Measurements from ENCODE around the gene NDUFAF8.
A peak's percentile ranks its signal among the peaks of the same experiment; 100 is the strongest.

The NDUFAF8 gene

DNA sequence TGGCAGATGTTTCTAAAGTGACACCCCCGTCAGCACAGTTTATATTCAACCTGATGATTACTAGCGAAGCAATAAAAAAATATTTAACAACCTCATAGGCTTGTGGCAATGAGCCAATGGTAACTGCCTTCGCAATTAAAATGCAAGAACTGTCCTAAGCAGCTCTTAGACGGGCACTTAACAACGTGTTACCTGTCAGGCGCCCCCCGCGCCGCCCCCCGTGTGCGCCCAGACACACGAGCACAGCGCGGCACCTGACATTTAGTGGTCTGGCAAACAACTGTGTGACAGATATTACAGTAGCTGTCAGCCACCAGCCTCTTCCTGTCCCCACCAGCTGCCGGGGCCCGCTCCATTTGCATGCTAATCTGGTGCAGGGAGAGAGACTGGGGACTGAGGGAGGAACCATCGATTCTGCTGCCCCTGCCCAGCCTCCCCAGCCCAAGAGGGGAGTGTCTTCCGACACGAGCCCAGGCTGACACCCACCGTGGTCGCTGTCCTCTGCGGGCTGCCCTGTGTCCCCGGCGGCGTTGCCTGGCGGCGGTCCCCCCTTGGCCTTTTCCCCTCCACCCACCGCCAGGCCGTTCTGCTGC, 12.7 kb downstream of the NDUFAF8 start:
- no peak for DNase-seq (ENCODE audit: low read depth, low spot score)

DNA sequence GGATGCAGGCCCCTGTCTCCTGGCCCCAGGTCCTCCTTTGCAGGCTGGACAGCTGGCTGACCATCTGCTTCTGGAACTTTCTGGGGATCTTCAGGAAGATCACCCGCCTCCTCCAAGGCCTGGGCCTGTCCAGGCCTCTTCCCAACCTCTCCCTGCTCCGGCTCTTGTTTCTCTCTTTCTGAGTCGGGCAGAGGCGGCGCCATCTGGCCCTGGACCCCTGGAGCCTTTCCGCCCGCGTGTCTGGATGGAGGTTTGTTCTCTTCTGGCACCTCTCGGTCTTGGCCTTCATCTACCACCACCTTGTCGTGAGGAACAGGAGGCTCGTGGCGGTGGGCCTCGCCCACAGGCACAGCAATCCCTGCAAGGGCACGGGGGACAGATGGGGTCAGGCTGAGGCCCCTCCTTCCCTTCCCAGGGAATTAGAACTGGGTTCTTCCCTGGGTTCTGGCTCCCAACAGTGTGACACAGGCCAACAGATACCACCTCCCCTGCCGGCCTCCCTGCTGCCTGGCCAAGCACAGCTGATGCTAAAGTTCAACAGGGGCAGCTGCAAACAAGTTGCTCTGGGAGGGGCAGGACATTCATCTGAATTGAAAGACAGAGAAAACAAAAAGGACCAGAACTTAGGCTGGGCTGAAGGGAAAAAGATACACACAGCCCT, 13.3 kb downstream of the NDUFAF8 start:
- DNase-seq (ENCODE audit: low read depth, low spot score) = no peak

DNA sequence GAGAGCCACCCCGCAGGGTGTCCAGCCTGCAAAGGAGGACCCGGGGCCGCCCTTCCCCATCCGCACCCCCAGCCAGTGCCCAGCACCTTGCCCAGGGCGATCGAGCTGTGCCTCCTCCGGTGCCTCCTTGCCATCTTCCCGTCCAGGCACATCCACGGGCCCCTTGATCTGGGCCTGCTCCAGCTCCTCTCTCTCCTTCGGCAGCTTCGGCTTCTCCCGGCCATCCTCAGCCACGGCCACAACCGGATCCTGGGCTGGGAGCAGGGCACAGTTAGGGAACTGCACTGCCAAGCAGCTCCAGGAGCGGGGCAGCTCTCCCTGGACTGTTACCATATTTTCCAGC, 13.8 kb downstream of the NDUFAF8 start:
- no peak for DNase-seq (ENCODE audit: low read depth, low spot score)

DNA sequence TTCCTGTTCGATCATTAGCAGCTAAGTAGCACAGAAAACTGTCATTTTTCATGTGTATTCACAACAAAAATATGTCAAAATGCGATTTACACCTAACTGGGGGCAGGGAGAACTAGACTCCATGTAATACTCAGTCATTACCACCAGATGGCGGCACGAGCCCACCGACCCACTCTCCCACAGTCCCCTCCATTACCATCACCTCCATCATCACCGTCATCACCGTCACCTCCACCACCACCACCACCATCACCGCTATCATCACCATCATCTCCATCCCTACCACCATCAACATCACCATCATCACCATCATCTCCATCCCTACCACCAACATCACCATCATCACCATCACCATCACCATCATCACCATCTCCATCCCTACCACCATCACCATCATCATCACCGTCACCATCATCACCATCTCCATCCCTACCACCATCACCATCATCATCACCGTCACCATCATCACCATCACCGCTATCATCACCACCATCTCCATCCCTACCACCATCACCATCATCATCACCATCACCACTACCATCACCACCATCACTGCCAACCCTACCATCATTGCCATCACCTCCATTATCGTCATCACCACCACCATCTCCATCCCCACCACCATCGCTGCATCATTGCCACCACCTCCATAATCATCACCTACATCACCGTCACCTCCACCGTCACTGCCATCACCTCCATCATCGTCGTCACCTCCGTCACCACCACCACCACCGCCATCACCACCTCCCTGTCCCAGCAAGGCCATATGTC, 14.4 kb downstream of the NDUFAF8 start:
- no peak for DNase-seq (ENCODE audit: low read depth, low spot score)

DNA sequence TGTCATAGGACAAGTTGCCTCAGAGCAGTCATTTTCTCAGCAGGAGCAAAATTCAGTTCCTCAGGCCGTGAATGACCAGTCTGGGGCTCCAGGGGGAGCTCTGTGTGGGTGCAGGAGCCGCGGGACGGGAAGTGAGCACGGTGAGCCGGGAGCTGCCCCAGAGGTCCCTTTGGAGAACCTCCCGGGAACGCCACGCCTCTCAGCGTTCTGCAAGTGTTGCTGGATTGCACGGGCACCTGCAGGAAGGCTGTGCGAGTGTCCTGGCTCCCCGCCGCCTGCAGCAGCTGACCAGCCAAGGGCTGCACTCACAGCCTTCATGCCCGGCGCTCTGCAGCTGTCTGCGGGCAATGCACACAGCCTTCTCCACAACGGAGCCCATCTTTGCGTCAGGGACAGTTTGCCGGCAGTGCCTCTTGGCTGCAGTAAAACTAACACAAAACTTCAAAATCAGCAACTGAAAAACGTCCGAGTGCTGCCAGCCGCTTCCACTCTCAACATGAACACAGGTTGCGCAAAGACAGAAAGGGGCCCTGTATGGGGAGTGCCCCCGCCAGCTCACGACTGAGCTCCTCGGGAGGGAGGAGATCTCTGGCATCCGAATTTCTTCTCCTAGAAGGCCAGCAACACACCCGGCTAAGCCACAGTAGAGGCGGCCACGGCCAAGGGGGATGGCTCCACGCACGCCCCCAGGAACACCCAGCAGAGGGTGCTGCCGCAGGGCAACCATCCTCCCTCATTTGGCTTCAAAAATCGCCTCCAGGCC, 16.0 kb downstream of the NDUFAF8 start:
- DNase-seq (ENCODE audit: low read depth, low spot score) = peak; percentile 16

DNA sequence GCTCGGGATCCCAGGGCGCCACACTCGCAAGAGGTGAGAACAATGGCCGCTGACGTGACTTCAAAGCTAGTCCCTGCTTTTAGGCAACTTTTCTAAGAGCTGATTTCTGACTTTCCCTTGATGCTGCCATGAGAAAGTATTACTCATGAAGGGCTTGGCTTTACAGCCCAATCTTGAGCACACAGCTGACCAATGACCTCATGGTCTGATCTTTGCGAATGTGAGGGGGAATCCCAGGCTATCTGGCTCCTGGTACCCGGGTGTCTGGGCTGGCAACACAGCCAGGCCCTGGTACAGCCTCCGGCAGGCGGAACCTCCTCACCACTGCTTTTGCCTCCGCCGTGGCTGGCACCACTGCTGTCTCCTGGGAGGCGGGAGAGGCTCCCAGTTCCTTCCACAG, 17.5 kb downstream of the NDUFAF8 start:
- DNase-seq (ENCODE audit: low read depth, low spot score) = no peak

DNA sequence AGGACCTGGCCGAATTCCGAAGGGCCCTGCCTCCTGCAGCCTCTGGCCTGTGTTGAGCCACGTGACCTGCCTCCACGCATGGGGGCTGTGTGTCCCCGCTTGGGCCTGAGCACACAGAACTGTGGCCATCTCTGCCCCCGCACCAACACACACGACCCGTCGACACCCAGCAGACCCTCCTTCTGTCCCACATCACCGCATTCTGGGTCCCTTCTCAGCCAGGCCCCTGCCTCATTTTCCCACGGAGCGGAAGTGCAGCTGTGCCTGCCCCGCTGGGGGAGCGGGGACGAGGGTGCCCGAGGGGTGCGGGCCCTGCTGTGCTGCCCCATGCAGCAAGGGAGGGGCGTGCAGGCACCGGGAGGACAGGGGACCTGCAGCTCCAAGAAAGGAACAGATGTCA, 18.4 kb downstream of the NDUFAF8 start:
- no peak for DNase-seq (ENCODE audit: low read depth, low spot score)

DNA sequence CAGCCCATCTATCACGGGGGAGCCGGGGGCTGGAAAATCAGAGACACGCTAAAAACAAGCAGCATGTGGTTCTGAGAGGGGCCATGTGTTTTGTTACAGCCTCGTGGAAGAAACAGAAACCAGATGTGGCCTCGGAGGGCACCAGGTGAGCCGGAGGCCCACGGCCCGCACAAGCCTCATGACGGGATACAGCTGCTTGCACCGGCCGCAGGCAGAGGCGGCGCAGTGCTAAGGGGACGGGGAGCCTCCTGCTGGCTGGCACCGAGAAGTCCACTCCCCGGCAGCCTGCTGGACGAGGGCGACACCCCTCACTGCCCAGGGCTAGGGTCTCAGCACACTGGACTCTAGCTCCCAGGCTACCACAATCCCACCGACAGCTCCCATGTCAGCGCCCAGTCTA, 19.2 kb downstream of the NDUFAF8 start:
- no peak for DNase-seq (ENCODE audit: low read depth, low spot score)

DNA sequence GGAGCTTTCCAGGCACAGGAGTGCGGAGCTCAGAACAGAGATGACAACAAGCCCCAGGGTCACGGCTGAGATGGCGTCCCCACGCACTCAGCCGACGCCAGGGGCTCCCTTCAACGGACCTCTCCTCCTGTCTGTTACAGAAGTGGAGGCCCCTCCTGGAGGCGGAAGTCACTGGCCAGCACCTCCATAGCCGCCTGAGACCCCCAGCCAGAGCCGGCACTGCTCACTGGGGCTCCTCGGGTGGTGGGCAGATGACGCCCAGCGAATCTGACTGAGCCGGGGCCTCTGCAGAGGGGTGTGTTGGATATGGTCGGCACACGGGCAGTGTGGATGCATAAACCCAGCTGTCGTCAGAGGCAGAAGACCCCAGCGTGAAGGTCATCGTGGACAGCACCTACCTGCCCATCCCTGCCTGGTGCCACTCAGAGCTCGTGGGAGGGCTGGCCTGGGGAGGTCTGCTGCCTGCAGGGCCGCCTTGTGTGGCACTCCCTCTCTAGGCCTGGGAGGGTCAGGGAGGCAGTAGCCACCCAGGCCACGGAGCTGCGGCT, 20.0 kb downstream of the NDUFAF8 start:
- DNase-seq (ENCODE audit: low read depth, low spot score) = no peak

DNA sequence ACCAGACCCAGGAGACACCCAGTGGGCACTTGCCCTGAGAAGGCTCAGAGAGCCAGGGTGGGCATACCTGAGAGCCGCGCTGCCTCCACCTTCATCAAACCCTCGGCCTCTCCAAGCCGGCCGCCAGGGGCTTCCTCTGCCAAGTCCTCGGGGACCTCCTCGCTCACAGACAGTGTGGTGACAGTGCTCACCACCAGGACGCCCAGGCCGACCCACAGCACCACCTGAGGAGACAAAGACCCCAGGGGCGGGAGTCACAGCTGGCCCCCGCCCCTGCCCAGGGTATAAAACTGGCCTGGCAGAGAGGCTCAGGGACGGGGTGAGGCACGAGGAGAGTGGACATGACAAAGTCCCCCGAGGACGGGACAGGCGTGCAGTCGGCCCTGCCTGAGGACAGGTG, 21.1 kb downstream of the NDUFAF8 start:
- no peak for DNase-seq (ENCODE audit: low read depth, low spot score)

DNA sequence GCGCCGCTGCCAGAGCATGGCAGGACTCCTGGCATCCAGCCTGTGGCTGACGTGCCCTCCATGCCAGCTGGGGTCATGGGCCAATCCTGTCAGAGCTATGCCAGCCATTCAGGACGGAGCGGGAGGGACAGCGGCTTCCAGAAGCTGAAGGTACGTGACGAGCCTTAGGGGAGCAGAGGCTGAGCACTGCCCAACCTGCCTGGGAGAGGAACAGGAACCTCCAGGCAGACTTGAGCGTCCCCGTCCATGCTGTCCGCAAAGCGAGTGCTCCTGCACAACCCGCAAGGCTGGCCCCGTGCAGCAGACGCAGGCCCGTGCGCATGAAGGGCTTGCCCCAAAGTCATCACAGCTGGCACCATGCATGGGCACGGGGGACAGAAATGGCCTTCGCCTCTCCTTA, 21.5 kb downstream of the NDUFAF8 start:
- no peak for DNase-seq (ENCODE audit: low read depth, low spot score)

DNA sequence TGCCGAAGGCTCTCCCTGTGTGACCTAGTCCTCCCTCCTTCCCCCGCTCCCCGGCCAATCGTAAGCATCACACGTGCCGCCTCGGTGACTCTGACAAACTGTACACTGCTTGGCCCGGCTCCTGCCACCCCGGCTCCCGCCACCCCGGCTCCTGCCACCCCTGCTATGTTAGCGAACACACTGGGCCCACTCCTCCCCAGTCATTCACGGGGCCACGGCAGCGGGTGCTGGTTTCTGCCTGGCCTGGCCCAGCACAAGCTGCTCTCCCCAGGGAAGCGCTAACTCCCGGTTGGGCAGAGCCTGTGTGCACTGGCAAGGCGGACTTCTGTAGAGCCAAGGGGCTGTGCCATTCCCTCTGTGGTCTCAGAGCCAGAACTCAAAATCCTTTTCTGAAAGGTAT, 22.0 kb downstream of the NDUFAF8 start:
- no peak for DNase-seq (ENCODE audit: low read depth, low spot score)

DNA sequence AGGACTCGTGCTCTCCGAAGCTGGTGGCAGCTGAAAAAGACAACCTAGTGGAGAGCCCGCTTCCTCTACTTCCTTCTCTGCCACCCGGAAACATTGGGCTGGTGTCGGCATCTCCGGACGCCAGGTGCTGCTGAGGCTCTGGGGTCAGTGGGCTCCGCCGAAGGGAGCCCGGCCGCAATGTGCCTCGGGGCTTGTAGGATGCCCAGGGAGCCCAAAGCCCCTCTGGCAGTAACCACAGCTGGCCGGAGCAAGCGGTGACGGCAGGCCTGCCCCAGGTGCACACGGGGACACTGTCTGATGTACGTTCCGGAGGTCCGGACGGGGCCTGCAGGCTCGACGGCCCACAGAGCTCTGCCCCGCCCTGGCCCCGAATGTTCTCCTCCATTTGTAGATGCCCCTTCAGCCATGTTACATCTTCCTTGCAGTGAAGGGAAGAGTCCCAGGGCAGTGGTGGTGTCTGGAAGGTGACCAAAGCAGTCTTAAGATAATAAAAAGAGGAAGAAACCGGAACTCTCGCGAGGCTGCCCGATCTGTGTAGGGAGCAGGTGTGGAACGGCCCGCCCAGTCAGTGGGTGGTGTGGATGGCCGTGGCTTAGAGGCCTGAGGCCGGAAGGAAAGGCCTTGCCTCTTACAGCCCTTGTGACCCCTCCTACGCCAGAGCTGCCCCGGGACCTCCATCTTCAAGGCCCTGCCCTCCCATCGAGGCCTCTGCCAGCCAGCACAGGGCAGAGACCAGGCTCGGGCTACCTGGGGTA, 22.6 kb downstream of the NDUFAF8 start:
- DNase-seq (ENCODE audit: low read depth, low spot score) = no peak

DNA sequence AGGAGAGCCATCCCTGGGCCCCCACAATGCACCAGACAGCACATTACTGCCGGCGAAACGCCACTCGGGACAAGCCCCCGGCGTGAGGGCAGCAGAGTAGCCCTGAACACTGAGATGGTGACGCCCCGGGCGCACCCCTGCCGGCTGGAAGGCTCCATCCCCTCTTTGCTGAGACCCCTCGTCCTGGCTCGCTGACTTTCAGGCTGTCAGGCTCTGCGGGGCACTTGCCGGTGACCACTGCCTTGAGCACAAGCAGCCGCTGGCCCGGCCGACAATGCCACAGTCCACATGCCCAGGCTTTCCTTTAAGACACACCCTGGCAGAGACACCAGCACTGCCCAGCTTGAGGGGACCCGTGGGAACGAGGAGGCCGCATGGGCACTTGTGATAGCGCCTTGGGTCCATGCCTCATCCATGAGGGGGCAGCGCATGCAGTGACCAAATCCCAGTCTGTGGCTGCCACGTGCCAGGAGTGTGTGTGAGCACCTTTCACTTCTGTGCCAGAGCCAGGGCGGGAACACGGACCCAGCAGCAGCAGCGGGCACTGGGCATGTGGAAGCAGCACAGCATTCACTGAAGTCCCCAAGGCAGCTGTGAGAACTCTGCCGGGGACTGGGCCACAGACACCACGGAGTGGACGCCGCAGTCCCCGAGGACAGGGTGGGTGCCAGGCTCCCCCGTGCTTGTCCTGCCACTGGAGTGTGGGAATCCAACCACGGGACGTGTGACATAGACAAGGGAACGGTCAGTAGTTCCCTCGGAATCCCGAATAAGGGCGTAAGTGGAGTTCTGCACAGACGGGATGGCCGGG, 24.5 kb downstream of the NDUFAF8 start:
- no peak for DNase-seq (ENCODE audit: low read depth, low spot score)

DNA sequence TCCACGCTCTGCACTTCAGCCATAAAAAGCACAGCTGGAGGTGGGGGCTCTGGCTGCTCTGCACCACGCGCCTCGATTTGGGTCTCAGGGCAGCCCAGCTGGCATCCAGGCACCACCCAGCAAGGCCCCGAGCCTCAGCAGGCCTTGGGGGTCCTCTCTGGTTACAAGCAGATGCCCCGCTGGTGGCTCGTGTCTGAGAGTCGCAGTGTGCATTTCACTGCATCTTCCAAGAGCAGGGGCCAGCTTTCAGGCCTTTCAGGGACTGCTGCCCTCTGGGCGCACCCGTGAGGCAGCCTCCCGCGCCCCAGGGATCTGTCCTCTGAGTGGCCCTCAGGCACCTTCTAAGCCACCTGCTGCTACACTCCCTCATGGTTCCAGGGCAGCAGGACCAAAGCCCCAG, 25.5 kb downstream of the NDUFAF8 start:
- no peak for DNase-seq (ENCODE audit: low read depth, low spot score)

DNA sequence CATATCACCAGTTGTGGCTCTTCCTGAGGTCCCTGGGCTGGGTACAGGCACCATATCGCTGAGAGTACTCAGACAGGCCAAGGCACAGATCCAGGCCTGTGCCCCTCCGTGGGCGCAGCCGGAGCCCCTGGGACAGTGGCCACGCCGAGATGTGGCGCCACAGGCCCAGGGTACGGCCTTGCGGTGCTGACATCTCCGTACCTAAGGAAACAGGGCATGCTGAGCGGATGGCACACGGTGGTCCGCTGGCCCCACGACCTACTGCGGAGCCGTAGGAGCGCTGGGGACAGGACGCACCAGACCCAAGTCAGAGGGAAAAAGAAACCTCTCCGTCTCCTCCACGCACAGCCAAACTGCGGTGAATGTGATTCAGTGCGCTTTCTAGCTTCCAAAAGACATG, 26.5 kb downstream of the NDUFAF8 start:
- DNase-seq (ENCODE audit: low read depth, low spot score) = no peak

DNA sequence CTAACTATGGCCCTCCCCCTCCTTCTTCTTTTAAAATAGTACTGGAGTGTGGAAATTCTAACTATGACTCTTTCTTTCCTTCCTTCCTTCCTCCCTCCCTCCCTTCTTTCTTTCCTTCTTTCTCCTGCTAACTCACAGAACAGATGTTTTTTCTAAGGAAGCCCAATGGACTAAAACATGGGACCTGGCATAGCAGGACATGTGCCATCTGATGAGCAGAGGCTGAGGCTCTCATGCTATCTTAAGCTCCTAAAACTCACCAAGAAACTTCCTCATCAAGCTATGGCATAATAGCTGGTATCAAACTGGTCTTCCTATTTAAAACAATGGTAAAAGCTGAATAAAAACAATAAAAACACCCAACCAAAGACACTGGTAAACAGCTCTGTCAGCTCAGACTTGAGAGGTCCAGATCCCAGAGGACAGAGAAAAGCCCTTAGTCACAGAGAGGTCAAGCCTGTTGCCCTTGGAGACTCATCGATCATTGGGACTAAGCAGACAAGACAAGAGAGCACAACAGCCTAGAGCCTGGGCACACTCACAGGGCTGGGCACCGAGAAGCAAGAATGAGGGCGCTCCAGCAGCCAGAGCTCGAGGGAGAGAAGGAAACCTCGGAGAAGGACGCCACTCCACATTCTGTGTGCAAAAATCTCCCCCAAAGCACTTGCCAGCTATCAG, 28.4 kb downstream of the NDUFAF8 start:
- no peak for DNase-seq (ENCODE audit: low read depth, low spot score)

DNA sequence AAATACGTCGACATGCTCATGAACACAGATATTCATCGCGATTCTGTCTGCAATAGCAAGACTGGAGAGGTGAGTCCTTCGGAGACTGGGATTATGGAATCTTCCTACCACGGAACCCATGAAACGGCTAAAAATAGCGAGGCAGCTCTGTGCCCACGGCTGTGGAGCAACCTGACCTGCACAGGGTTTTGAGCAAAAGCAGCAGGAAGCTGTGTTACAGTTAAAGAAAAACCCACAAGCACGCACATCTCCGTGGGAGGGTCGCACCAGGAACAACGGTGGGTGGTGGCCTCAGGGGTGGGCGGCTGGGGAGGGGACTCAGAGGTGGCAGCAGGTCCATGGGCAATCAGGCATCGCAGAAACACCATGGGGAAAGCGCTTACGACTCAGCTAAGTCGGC, 31.2 kb downstream of the NDUFAF8 start:
- DNase-seq (ENCODE audit: low read depth, low spot score) = no peak

DNA sequence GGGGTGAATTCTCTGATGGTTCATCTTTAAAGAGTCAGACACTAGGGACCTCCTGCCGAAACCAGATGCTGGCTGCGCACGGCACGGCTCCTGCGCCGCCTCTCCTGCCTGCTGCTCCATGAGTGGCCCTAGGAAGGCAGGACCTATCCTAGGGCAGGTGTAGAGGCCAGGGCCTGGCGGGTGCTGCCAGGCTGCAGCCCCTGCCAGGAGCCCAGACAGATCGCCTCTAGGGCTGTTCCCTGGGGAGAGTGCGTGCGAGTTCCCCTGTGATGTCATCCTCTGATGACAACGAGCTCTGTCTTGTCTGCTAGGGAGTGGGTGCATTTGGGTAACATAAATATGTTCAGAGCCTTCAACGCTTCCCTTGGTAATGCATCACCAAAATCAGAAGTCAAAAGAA, 32.1 kb downstream of the NDUFAF8 start:
- DNase-seq (ENCODE audit: low read depth, low spot score) = no peak

DNA sequence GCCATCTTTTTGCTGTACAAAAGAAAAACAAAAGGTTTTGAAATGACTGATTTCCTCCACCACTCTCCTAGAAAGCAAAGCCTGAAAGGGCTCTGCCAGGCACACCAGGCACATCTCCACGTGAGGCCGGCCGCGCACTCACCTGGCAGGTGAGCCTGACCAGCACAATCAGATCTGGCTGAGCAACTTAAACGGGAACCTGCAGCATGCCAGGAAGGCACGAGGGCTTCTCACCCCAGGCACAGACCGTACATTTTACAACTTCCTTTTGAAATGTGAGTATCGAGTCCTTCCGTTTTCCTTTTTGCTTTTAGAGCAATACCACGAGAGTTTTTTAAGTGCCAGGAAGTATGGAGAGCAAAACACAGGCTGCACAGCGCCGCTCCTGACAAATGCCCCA, 33.5 kb downstream of the NDUFAF8 start:
- DNase-seq (ENCODE audit: low read depth, low spot score) = no peak
